Keratinocyte (primary cell): Measurements from ENCODE around the gene WNT7A.

Experiments used
- EZH2 ChIP-seq: IDR thresholded peaks from one replicate; pipeline ENCODE4 v1.6.1; 2012; ENCODE audit warnings: inconsistent platforms, mild to moderate bottlenecking, low read length, moderate library complexity
- TF ChIP-seq, protein P1 (sequence below), 3 experiments: IDR thresholded peaks in 1 of 3; conservative IDR thresholded peaks in 1 of 3; optimal IDR thresholded peaks in 1 of 3; 2 replicates in 2 of 3; 3 replicates in 1 of 3; pipeline versions ENCODE3 to v1.5.1; 2011; ENCODE audit warnings: low read length in 3 of 3, mild to moderate bottlenecking in 3 of 3, moderate library complexity in 2 of 3, control low read depth in 1 of 3, inconsistent platforms in 1 of 3; ENCODE audit not compliant: insufficient read depth in 2 of 3; ENCODE audit errors: extremely low read depth in 1 of 3

DNA sequence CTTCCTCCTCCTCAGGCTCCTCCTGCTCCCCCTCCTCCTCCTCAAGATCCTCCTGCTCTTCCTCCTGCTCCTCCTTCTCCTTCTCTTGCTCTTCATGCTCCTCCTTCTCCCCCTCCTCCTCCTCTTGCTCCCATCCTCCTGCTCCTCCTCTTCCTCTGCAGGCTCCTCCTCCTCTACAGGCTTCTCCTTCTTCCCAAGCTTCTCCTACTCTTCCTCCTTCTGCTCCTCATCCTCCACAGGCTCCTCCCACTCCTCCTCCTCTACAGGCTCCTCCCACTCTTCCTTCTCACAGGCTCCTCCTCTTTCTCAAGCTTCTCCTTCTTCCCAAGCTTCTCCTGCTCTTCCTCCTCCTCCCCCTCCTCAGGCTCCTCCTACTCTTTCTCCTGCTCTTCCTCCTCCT is 47.7 kb downstream of the WNT7A start:
- TF ChIP-seq, protein P1, sequence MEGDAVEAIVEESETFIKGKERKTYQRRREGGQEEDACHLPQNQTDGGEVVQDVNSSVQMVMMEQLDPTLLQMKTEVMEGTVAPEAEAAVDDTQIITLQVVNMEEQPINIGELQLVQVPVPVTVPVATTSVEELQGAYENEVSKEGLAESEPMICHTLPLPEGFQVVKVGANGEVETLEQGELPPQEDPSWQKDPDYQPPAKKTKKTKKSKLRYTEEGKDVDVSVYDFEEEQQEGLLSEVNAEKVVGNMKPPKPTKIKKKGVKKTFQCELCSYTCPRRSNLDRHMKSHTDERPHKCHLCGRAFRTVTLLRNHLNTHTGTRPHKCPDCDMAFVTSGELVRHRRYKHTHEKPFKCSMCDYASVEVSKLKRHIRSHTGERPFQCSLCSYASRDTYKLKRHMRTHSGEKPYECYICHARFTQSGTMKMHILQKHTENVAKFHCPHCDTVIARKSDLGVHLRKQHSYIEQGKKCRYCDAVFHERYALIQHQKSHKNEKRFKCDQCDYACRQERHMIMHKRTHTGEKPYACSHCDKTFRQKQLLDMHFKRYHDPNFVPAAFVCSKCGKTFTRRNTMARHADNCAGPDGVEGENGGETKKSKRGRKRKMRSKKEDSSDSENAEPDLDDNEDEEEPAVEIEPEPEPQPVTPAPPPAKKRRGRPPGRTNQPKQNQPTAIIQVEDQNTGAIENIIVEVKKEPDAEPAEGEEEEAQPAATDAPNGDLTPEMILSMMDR (optimal IDR thresholded peaks at IDR 0.05 in 1 of 3, IDR thresholded peaks at IDR 0.05 in 1 of 3, conservative IDR thresholded peaks at IDR 0.05 in 1 of 3; ENCODE audit: extremely low read depth in 1 of 3, insufficient read depth in 2 of 3, low read length in 3 of 3) = no peak
- no peak for TF ChIP-seq EZH2
